Liver (tissue), 9 donors: ENCODE results near the gene ERC2. TPM values are rescaled to one million over a fixed set of nuclear protein-coding genes. Genes with fewer than 3 reads are reported as not detected.

Experiments
- DNase-seq: peaks from one replicate; pipeline ENCODE4 v3.0.0-alpha.2; 2017; ENCODE audit warnings: low spot score
- H3K27ac ChIP-seq, 2 donors: one replicate each; pipeline ENCODE4 v1.7.0; 2013; ENCODE audit warnings: inconsistent platforms in 2 of 2, low read length in 2 of 2, control low read depth in 1 of 2, low read depth in 1 of 2, mild to moderate bottlenecking in 1 of 2
- H3K27me3 ChIP-seq, 4 donors: one replicate each; pipeline versions ENCODE4 v1.6.1 to v1.7.0; 2013; ENCODE audit warnings: low read length in 3 of 4, inconsistent platforms in 1 of 4, mild to moderate bottlenecking in 1 of 4, moderate library complexity in 1 of 4; ENCODE audit not compliant: control insufficient read depth in 4 of 4, insufficient read depth in 4 of 4
- H3K36me3 ChIP-seq, 4 donors: one replicate each; pipeline versions ENCODE4 v1.6.1 to v1.7.0; 2013; ENCODE audit warnings: low read length in 3 of 4, mild to moderate bottlenecking in 3 of 4, low read depth in 1 of 4, moderate library complexity in 1 of 4; ENCODE audit not compliant: control insufficient read depth in 4 of 4, insufficient read depth in 3 of 4
- H3K4me1 ChIP-seq, 4 donors: one replicate each; pipeline versions ENCODE4 v1.6.1 to v1.7.0; 2013; ENCODE audit warnings: low read length in 3 of 4, mild to moderate bottlenecking in 3 of 4, moderate library complexity in 1 of 4; ENCODE audit not compliant: control insufficient read depth in 4 of 4, insufficient read depth in 4 of 4
- H3K4me3 ChIP-seq, 3 donors: one replicate each; pipeline versions ENCODE4 v1.6.1 to v1.7.0; 2013; ENCODE audit warnings: low read length in 3 of 3, control low read depth in 1 of 3, low read depth in 1 of 3, mild to moderate bottlenecking in 1 of 3
- H3K9ac ChIP-seq, 2 donors: one replicate each; pipeline ENCODE4 v1.7.0; 2013; ENCODE audit warnings: low read length in 2 of 2, mild to moderate bottlenecking in 2 of 2, moderate library complexity in 2 of 2, control low read depth in 1 of 2, low read depth in 1 of 2
- H3K9me3 ChIP-seq, 4 donors: one replicate each; pipeline versions ENCODE4 v1.6.1 to v1.7.0; 2013; ENCODE audit warnings: low read length in 3 of 4; ENCODE audit not compliant: control insufficient read depth in 4 of 4
- EGR1 ChIP-seq, 2 donors: IDR thresholded peaks; 2 replicates each; pipeline ENCODE4 v1.6.1; 2016 to 2018; ENCODE audit warnings: antibody characterized with exemption in 2 of 2, low read depth in 2 of 2
- FOXA1 ChIP-seq: IDR thresholded peaks from 2 replicates; pipeline ENCODE4 v1.6.1; 2016; ENCODE audit warnings: antibody characterized with exemption
- FOXA2 ChIP-seq: IDR thresholded peaks from 2 replicates; pipeline ENCODE4 v1.6.1; 2016; ENCODE audit warnings: antibody characterized with exemption
- GABPA ChIP-seq, 2 donors: IDR thresholded peaks in 1 of 2; conservative IDR thresholded peaks in 1 of 2; 2 replicates each; pipeline ENCODE4 v1.6.1; 2016; ENCODE audit warnings: antibody characterized with exemption in 2 of 2, mild to moderate bottlenecking in 1 of 2, moderate library complexity in 1 of 2
- HNF4G ChIP-seq: IDR thresholded peaks from 2 replicates; pipeline ENCODE4 v1.6.1; 2016; ENCODE audit warnings: antibody characterized with exemption
- JUND ChIP-seq, 2 donors: IDR thresholded peaks; 2 replicates each; pipeline ENCODE4 v1.6.1; 2016; ENCODE audit warnings: antibody characterized with exemption in 2 of 2
- NR2F2 ChIP-seq: IDR thresholded peaks from 2 replicates; pipeline ENCODE4 v1.6.1; 2016; ENCODE audit warnings: antibody characterized with exemption
- RAD21 ChIP-seq, 2 donors: IDR thresholded peaks; 2 replicates each; pipeline ENCODE4 v1.6.1; 2016; ENCODE audit warnings: antibody characterized with exemption in 2 of 2, mild to moderate bottlenecking in 2 of 2
- SP1 ChIP-seq: IDR thresholded peaks from 2 replicates; pipeline ENCODE4 v1.6.1; 2018; ENCODE audit warnings: antibody characterized with exemption, mild to moderate bottlenecking
- TAF1 ChIP-seq: conservative IDR thresholded peaks from 2 replicates; pipeline ENCODE4 v1.6.1; 2016; ENCODE audit warnings: antibody characterized with exemption, mild to moderate bottlenecking
- YY1 ChIP-seq: IDR thresholded peaks from 2 replicates; pipeline ENCODE4 v1.6.1; 2016; ENCODE audit warnings: antibody characterized with exemption, mild to moderate bottlenecking
- WGBS: extraction: QIAGEN DNeasy Blood & Tissue Kit; methylation state at CpG from one replicate; pipeline ENCODE4 v1.1.7; 2013; 5-methylcytosine and 5-hydroxymethylcytosine counted together
- polyA plus RNA-seq, 2 donors: library from polyadenylated mRNA; stranded (reverse) in 1 of 2; unstranded in 1 of 2; fragments of 200-250 nt in 1 of 2; fragments of >200 nt in 1 of 2; fragmentation: Nextera tagmentation in 1 of 2; extraction: Ambion mirVana in 1 of 2; gene quantifications; one replicate each; pipeline versions ENCODE4 v1.2.1 to v1.2.3, GENCODE V29; 2013 to 2015
- total RNA-seq, 2 donors: library from RNA; depleted of rRNA; stranded (reverse); fragments of >200 nt; gene quantifications; one replicate each; pipeline ENCODE4 v1.2.3, GENCODE V29; 2014
- TF ChIP-seq, protein P1 (sequence below): IDR thresholded peaks from 2 replicates; pipeline ENCODE4 v1.6.1; 2016; ENCODE audit warnings: antibody characterized with exemption, mild to moderate bottlenecking
- TF ChIP-seq, protein P2 (sequence below): fragments of 150-350 bp; IDR thresholded peaks from 2 replicates; pipeline ENCODE4 v1.5.1; 2017; ENCODE audit warnings: improper control_type of control experiment, low read depth, low read length; ENCODE audit not compliant: missing input control
- TF ChIP-seq, protein P3 (sequence below): IDR thresholded peaks from 2 replicates; pipeline ENCODE4 v1.6.1; 2016; ENCODE audit warnings: antibody characterized with exemption
- TF ChIP-seq, protein P4 (sequence below): IDR thresholded peaks from 2 replicates; pipeline ENCODE4 v1.6.1; 2016; ENCODE audit warnings: antibody characterized with exemption
- TF ChIP-seq, protein P5 (sequence below): IDR thresholded peaks from 2 replicates; pipeline ENCODE4 v1.6.1; 2016; ENCODE audit warnings: antibody characterized with exemption
- donor health status: healthy.
- donor health status: healthy.
- donor health status: healthy.
- donor health status: healthy.
- donor health status: healthy.

ERC2 gene
- total and polyA plus RNA-seq, 4 donors, result 0.14 to 0.25 TPM; not detected in 2

DNA sequence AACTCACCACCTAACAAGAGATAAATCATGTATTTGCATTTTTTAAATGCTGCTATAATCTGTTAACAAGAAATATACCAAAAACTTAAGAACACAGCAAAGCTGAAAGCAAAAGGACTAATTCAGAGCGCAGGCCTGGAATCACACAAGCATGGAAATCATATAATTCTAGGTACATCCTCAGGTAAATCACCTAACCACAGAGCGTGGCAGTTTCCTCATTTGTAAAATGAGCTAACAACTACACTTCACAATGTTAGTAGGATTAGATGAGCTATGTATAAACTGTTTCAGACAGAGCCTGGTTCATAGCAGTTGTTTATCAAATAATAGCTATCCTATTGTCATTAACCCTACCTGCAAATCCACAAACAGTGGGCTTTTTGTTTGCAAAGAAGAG lies 146.4 kb downstream of the ERC2 start:
- H3K9ac ChIP-seq, result no peak overlapping the region
- no peaks in the 10 kb centered on the region for H3K36me3 ChIP-seq
- no peaks in the 10 kb centered on the region for H3K4me1 ChIP-seq
- TF ChIP-seq SP1, result no peak
- TF ChIP-seq, protein P1, sequence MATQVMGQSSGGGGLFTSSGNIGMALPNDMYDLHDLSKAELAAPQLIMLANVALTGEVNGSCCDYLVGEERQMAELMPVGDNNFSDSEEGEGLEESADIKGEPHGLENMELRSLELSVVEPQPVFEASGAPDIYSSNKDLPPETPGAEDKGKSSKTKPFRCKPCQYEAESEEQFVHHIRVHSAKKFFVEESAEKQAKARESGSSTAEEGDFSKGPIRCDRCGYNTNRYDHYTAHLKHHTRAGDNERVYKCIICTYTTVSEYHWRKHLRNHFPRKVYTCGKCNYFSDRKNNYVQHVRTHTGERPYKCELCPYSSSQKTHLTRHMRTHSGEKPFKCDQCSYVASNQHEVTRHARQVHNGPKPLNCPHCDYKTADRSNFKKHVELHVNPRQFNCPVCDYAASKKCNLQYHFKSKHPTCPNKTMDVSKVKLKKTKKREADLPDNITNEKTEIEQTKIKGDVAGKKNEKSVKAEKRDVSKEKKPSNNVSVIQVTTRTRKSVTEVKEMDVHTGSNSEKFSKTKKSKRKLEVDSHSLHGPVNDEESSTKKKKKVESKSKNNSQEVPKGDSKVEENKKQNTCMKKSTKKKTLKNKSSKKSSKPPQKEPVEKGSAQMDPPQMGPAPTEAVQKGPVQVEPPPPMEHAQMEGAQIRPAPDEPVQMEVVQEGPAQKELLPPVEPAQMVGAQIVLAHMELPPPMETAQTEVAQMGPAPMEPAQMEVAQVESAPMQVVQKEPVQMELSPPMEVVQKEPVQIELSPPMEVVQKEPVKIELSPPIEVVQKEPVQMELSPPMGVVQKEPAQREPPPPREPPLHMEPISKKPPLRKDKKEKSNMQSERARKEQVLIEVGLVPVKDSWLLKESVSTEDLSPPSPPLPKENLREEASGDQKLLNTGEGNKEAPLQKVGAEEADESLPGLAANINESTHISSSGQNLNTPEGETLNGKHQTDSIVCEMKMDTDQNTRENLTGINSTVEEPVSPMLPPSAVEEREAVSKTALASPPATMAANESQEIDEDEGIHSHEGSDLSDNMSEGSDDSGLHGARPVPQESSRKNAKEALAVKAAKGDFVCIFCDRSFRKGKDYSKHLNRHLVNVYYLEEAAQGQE, result no peak
- TF ChIP-seq RAD21 (IDR thresholded peaks at IDR 0.05), result no peak
- TF ChIP-seq, protein P2, sequence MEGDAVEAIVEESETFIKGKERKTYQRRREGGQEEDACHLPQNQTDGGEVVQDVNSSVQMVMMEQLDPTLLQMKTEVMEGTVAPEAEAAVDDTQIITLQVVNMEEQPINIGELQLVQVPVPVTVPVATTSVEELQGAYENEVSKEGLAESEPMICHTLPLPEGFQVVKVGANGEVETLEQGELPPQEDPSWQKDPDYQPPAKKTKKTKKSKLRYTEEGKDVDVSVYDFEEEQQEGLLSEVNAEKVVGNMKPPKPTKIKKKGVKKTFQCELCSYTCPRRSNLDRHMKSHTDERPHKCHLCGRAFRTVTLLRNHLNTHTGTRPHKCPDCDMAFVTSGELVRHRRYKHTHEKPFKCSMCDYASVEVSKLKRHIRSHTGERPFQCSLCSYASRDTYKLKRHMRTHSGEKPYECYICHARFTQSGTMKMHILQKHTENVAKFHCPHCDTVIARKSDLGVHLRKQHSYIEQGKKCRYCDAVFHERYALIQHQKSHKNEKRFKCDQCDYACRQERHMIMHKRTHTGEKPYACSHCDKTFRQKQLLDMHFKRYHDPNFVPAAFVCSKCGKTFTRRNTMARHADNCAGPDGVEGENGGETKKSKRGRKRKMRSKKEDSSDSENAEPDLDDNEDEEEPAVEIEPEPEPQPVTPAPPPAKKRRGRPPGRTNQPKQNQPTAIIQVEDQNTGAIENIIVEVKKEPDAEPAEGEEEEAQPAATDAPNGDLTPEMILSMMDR, result no peak
- no peak for TF ChIP-seq FOXA1
- TF ChIP-seq EGR1 (IDR thresholded peaks at IDR 0.05; ENCODE audit: low read depth in 2 of 2), result no peak
- TF ChIP-seq GABPA (IDR thresholded peaks at IDR 0.05 in 1 of 2, conservative IDR thresholded peaks at IDR 0.05 in 1 of 2), result no peak
- TF ChIP-seq JUND (IDR thresholded peaks at IDR 0.05), result no peak
- no peak for TF ChIP-seq TAF1
- TF ChIP-seq, protein P3, sequence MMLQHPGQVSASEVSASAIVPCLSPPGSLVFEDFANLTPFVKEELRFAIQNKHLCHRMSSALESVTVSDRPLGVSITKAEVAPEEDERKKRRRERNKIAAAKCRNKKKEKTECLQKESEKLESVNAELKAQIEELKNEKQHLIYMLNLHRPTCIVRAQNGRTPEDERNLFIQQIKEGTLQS, result no peak
- no peak for TF ChIP-seq YY1
- TF ChIP-seq, protein P4, sequence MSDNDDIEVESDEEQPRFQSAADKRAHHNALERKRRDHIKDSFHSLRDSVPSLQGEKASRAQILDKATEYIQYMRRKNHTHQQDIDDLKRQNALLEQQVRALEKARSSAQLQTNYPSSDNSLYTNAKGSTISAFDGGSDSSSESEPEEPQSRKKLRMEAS, result no peak
- no peak overlapping the region for H3K4me3 ChIP-seq
- no peak overlapping the region for H3K27ac ChIP-seq
- no peaks in the 10 kb centered on the region for H3K9me3 ChIP-seq
- 89% methylated on average over 2 of the region's 2 CpGs for WGBS
- no peaks in the 10 kb centered on the region for H3K27me3 ChIP-seq
- DNase-seq, result no peak

DNA sequence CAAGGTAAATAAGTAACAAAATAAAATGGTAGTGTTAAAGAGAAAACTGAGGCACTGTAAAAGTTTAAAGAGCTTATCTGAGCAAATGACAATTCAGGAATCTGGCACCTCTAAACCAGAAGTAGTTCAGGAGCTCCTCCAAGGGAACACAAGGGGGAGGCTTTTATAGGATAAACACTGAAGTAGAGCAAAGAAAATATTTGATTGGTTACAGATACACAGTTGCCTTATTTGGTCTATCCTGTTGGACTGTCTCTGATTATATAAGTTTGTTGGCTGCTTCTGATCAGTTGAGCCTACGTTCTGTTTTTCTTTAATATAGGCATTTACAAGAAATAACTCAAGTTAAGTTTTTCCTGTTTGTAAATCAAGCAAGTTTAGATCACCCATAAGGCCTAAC lies 146.9 kb downstream of the ERC2 start:
- H3K4me1 ChIP-seq, result no peaks in the 10 kb centered on the region
- 66% methylated on average over 1 of the region's 1 CpG for WGBS
- no peaks in the 10 kb centered on the region for H3K27me3 ChIP-seq
- H3K27ac ChIP-seq, result no peak overlapping the region
- TF ChIP-seq FOXA1 (no peak), JUND (IDR thresholded peaks at IDR 0.05) (no peak), FOXA2 (no peak), SP1 (no peak), NR2F2 (no peak), HNF4G (no peak), RAD21 (IDR thresholded peaks at IDR 0.05) (no peak)
- TF ChIP-seq, protein P5, sequence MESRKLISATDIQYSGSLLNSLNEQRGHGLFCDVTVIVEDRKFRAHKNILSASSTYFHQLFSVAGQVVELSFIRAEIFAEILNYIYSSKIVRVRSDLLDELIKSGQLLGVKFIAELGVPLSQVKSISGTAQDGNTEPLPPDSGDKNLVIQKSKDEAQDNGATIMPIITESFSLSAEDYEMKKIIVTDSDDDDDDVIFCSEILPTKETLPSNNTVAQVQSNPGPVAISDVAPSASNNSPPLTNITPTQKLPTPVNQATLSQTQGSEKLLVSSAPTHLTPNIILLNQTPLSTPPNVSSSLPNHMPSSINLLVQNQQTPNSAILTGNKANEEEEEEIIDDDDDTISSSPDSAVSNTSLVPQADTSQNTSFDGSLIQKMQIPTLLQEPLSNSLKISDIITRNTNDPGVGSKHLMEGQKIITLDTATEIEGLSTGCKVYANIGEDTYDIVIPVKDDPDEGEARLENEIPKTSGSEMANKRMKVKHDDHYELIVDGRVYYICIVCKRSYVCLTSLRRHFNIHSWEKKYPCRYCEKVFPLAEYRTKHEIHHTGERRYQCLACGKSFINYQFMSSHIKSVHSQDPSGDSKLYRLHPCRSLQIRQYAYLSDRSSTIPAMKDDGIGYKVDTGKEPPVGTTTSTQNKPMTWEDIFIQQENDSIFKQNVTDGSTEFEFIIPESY, result no peak
- TF ChIP-seq, protein P3, result no peak
- H3K4me3 ChIP-seq, result no peak overlapping the region
- H3K9ac ChIP-seq, result no peak overlapping the region
- H3K36me3 ChIP-seq, result no peaks in the 10 kb centered on the region
- no peak for DNase-seq
- H3K9me3 ChIP-seq, result no peaks in the 10 kb centered on the region
